Measurements from ENCODE around the gene PCOLCE2.

- TF ChIP-seq, protein P1, sequence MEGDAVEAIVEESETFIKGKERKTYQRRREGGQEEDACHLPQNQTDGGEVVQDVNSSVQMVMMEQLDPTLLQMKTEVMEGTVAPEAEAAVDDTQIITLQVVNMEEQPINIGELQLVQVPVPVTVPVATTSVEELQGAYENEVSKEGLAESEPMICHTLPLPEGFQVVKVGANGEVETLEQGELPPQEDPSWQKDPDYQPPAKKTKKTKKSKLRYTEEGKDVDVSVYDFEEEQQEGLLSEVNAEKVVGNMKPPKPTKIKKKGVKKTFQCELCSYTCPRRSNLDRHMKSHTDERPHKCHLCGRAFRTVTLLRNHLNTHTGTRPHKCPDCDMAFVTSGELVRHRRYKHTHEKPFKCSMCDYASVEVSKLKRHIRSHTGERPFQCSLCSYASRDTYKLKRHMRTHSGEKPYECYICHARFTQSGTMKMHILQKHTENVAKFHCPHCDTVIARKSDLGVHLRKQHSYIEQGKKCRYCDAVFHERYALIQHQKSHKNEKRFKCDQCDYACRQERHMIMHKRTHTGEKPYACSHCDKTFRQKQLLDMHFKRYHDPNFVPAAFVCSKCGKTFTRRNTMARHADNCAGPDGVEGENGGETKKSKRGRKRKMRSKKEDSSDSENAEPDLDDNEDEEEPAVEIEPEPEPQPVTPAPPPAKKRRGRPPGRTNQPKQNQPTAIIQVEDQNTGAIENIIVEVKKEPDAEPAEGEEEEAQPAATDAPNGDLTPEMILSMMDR (conservative IDR thresholded peaks at IDR 0.05 in 1 of 2, IDR thresholded peaks at IDR 0.05 in 1 of 2; ENCODE audit: low read depth in 1 of 2, low read length in 2 of 2), result no peak
- TF ChIP-seq EZH2 (IDR thresholded peaks at IDR 0.05; ENCODE audit: low read length, missing control alignments), result no peak
Observed at GRCh38 chr3:142787719-142788118, 101.2 kb downstream of the PCOLCE2 start.
